PC-9 (cell line): ENCODE data around the gene NCDN. TPM values are rescaled to one million over a fixed set of nuclear protein-coding genes. Genes with fewer than 3 reads are reported as not detected.

ENCODE experiments used
- BruUV-seq: library from RNA; stranded (reverse); fragments of 400-500 nt; replicated peaks from 2 replicates; lab custom pipeline; 2021; lab: Mats Ljungman, UMichigan
- CTCF ChIA-PET: fragments of 300-600 bp; sonication (Branson Sonifier 250); formaldehyde crosslinking; loops from one replicate; lab custom pipeline; 2022; ENCODE audit warnings: antibody characterized with exemption; lab: Charles Lee
- POLR2A ChIA-PET: fragments of 300-600 bp; sonication (Branson Sonifier 250); formaldehyde crosslinking; loops from one replicate; lab custom pipeline; 2022; ENCODE audit warnings: antibody characterized with exemption; ENCODE audit not compliant: unreplicated experiment; lab: Charles Lee
- DNase-seq, 2 experiments: peaks; one replicate each; pipeline versions ENCODE4 v3.0.0 to v3.0.0-alpha.2; 2015 to 2022; ENCODE audit warnings: mixed read lengths in 1 of 2
- H2AFZ ChIP-seq: fragments of 200-600 bp; sonication (generic); 2 replicates; pipeline ENCODE4 v1.8.1; 2017; ENCODE audit warnings: antibody characterized with exemption
- H3F3A ChIP-seq: fragments of 200-600 bp; sonication (generic); 2 replicates; pipeline ENCODE4 v1.8.1; 2017; ENCODE audit warnings: antibody characterized with exemption, mild to moderate bottlenecking, low read depth; ENCODE audit not compliant: insufficient read depth
- H3K27ac ChIP-seq: fragments of 200-600 bp; sonication (generic); 2 replicates; pipeline ENCODE4 v1.6.1; 2016; ENCODE audit warnings: mixed run types
- H3K27me3 ChIP-seq: fragments of 200-600 bp; sonication (generic); 2 replicates; pipeline ENCODE4 v1.6.1; 2016; ENCODE audit warnings: low read depth, mixed run types; ENCODE audit not compliant: insufficient read depth
- H3K36me3 ChIP-seq: fragments of 200-600 bp; sonication (generic); 2 replicates; pipeline ENCODE4 v1.6.1; 2016; ENCODE audit warnings: low read depth, mixed run types
- H3K4me1 ChIP-seq: fragments of 200-600 bp; sonication (generic); replicated peaks from 2 replicates; pipeline ENCODE4 v1.6.1; 2016; ENCODE audit warnings: mixed run types; ENCODE audit not compliant: insufficient read depth
- H3K4me2 ChIP-seq: fragments of 200-600 bp; sonication (generic); 2 replicates; pipeline ENCODE4 v1.6.1; 2017; ENCODE audit warnings: mixed run types
- H3K4me3 ChIP-seq: fragments of 200-600 bp; sonication (generic); 2 replicates; pipeline ENCODE4 v1.6.1; 2016; ENCODE audit warnings: mixed run types
- H3K79me2 ChIP-seq: fragments of 200-600 bp; sonication (generic); 2 replicates; pipeline ENCODE4 v1.6.1; 2017; ENCODE audit warnings: low read depth, mixed run types
- H3K9me2 ChIP-seq: fragments of 200-600 bp; sonication (generic); 2 replicates; pipeline ENCODE4 v1.8.1; 2017; ENCODE audit warnings: mild to moderate bottlenecking; ENCODE audit not compliant: insufficient read depth
- H3K9me3 ChIP-seq: fragments of 200-600 bp; sonication (generic); 2 replicates; pipeline ENCODE4 v1.8.1; 2016; ENCODE audit warnings: low read depth; ENCODE audit not compliant: insufficient read depth
- H4K20me1 ChIP-seq: fragments of 200-600 bp; sonication (generic); 2 replicates; pipeline ENCODE4 v1.8.1; 2017; ENCODE audit not compliant: insufficient read depth
- EZH2 ChIP-seq: fragments of 200-600 bp; sonication (generic); IDR thresholded peaks from 2 replicates; pipeline ENCODE4 v1.8.0; 2017; ENCODE audit warnings: antibody characterized with exemption, low read depth
- intact Hi-C: fragments of 100-400 bp; cut with micrococcal nuclease; formaldehyde crosslinking; loops from one replicate; pipeline ENCODE4 v1.10.0; 2022; ENCODE audit not compliant: unreplicated experiment
- total RNA-seq: library from RNA; stranded (reverse); gene quantifications from 2 replicates; pipeline ENCODE4 v1.2.3, GENCODE V29; 2021
- TF ChIP-seq, protein P1 (sequence below): fragments of 200-600 bp; sonication (generic); conservative IDR thresholded peaks from 2 replicates; pipeline ENCODE4 v1.6.1; 2017; ENCODE audit warnings: mixed run types, antibody characterized with exemption, mild to moderate bottlenecking, moderate library complexity

The NCDN gene
- total RNA-seq, 1 experiment from 2014 or later, result 26.6 TPM

- Histone ChIP-seq H3F3A (peaks cover 6% of the 10 kb centered on the region; the same call in 1 of the 2 replicates), H3K27ac (no peak overlapping the region), H3K79me2 (no peaks in the 10 kb centered on the region; the same call in 1 of the 2 replicates), H3K4me3 (no peak overlapping the region), H3K36me3 (peaks cover 13% of the 10 kb centered on the region; the same call in 1 of the 2 replicates), H3K9me2 (no peaks in the 10 kb centered on the region), H3K9me3 (no peaks in the 10 kb centered on the region), H3K4me2 (no peak overlapping the region), H3K27me3 (no peaks in the 10 kb centered on the region), H2AFZ (no peak overlapping the region), H4K20me1 (peaks cover 15% of the 10 kb centered on the region), H3K4me1 (peaks cover 1% of the 10 kb centered on the region; the same call in 1 of the 2 replicates)
- ChIA-PET POLR2A (no interaction called here), CTCF (interaction anchor here (2.1 kb wide), 1 partner anchor 95 kb away, joined by 8 read pairs; no protein-coding TSS in a partner anchor)
- intact Hi-C loops, result no loop called here
- BruUV-seq, result no TSS peak
- DNase-seq, result no peak
- TF ChIP-seq, protein P1, sequence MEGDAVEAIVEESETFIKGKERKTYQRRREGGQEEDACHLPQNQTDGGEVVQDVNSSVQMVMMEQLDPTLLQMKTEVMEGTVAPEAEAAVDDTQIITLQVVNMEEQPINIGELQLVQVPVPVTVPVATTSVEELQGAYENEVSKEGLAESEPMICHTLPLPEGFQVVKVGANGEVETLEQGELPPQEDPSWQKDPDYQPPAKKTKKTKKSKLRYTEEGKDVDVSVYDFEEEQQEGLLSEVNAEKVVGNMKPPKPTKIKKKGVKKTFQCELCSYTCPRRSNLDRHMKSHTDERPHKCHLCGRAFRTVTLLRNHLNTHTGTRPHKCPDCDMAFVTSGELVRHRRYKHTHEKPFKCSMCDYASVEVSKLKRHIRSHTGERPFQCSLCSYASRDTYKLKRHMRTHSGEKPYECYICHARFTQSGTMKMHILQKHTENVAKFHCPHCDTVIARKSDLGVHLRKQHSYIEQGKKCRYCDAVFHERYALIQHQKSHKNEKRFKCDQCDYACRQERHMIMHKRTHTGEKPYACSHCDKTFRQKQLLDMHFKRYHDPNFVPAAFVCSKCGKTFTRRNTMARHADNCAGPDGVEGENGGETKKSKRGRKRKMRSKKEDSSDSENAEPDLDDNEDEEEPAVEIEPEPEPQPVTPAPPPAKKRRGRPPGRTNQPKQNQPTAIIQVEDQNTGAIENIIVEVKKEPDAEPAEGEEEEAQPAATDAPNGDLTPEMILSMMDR, result peak; percentile 27; the same call in 1 of the 2 replicates
- no peak for TF ChIP-seq EZH2
These were observed 12.6 kb upstream of the NCDN start for GRCh38 chr1:35544976-35545375.

DNA sequence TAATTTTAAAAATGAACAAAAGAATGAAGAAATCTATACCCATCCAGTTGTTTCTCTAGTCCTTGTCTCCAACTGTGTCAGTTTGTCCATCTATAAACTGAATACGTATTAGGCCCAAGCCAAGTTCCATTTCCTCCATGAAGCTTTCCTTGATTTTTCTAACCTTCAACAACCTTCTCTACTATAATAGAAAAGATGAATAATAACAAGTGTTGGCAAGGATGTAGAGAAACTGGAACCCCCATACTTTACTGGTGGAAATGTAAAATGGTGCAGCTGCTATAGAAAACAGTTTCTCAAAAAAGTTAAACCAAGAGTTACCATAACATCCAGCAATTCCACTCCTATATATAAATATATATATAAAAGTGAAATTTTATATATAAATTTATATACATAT is 11.0 kb upstream of the NCDN start:
- no peaks in the 10 kb centered on the region for H3K4me1 ChIP-seq
- no peaks in the 10 kb centered on the region for H3K9me3 ChIP-seq
- ChIA-PET CTCF (interaction anchor here (2.1 kb wide), 1 partner anchor 97 kb away, joined by 8 read pairs; no protein-coding TSS in a partner anchor), POLR2A (no interaction called here)
- H3K4me3 ChIP-seq, result no peak overlapping the region
- no peak overlapping the region for H3K27ac ChIP-seq
- no peaks in the 10 kb centered on the region for H3K27me3 ChIP-seq
- H2AFZ ChIP-seq, result no peak overlapping the region
- TF ChIP-seq, protein P1, result no peak
- no peak for TF ChIP-seq EZH2
- no TSS peak for BruUV-seq
- H4K20me1 ChIP-seq, result peaks cover 18% of the 10 kb centered on the region
- no peak for DNase-seq
- no peak overlapping the region for H3K4me2 ChIP-seq
- no peaks in the 10 kb centered on the region for H3F3A ChIP-seq
- no peaks in the 10 kb centered on the region; the same call in 1 of the 2 replicates for H3K79me2 ChIP-seq
- no peaks in the 10 kb centered on the region for H3K9me2 ChIP-seq
- H3K36me3 ChIP-seq, result peaks cover 18% of the 10 kb centered on the region; the same call in 1 of the 2 replicates
- intact Hi-C loops, result no loop called here

GRCh38 chr1:35553851-35554250 is 3.7 kb upstream of the NCDN start:
- Histone ChIP-seq H3K27me3 (no peaks in the 10 kb centered on the region), H3K79me2 (peaks cover 39% of the 10 kb centered on the region), H3K9me3 (no peaks in the 10 kb centered on the region), H4K20me1 (peaks cover 22% of the 10 kb centered on the region), H3K4me2 (no peak overlapping the region), H3F3A (no peaks in the 10 kb centered on the region), H3K4me1 (peaks cover 10% of the 10 kb centered on the region), H3K9me2 (no peaks in the 10 kb centered on the region), H3K36me3 (peaks cover 27% of the 10 kb centered on the region; the same call in 1 of the 2 replicates), H2AFZ (no peak overlapping the region), H3K4me3 (no peak overlapping the region), H3K27ac (no peak overlapping the region)
- no peak for TF ChIP-seq EZH2
- TF ChIP-seq, protein P1, result no peak
- intact Hi-C loops, result no loop called here
- BruUV-seq, result no TSS peak
- DNase-seq, result no peak
- ChIA-PET CTCF (no interaction called here), POLR2A (no interaction called here)
